Activated CD4-positive, alpha-beta T cell treated with anti-CD3 and anti-CD28 coated beads for 48 hours (primary cell): Measurements from ENCODE around the gene SRPK2.
A peak's percentile ranks its signal among the peaks of the same experiment; 100 is the strongest.

ENCODE experiments used
- DNase-seq: peaks from one replicate; pipeline ENCODE4 v3.0.0-alpha.2; 2020

SRPK2 gene

GRCh38 chr7:105178928-105179541 lies 209.7 kb downstream of the SRPK2 start:
- DNase-seq: no peak

GRCh38 chr7:105178177-105178576 lies 210.5 kb downstream of the SRPK2 start:
- no peak for DNase-seq

- DNase-seq: no peak
Measured at GRCh38 chr7:105177026-105177425, 211.7 kb downstream of the SRPK2 start.

DNA sequence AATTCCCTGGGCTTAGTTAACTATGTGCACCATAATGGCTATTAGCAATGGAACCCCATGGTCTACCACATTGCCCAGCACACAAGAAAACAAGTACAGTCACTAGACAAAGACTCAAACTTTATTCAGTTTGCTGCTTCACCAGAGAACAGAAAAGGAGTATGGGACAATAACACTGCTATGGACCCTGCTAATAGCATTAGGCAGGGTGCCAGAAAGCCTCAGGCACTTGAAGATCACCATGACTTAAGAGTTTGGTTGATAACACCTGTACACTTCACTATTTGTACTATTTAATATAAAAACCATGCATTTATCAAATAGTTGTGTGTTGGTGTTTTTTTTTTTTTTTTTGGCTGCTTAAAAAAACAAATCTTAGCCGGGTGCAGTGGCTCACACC lies 215.1 kb downstream of the SRPK2 start:
- DNase-seq: no peak

DNA sequence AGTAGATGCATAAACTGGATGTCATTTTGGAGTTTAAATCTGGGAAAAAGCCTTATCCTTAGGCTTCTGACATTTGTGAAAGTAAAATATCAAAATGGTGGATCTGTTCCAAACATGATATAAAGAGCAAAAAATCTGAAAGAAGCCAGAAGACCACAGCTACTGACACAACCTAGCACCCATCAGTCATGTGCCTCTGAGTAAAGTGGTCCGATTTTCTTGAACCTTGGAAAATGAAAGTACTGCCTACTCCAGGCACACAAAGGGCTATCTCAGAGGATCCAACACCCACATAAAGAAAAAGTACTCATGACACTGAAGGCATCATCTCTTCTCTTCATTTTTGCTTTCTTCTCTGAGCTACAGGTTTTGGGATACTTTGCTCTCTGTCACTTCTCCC lies 224.0 kb downstream of the SRPK2 start:
- no peak for DNase-seq

GRCh38 chr7:105163718-105164117 lies 225.0 kb downstream of the SRPK2 start:
- DNase-seq: no peak

GRCh38 chr7:105161366-105161765 lies 227.4 kb downstream of the SRPK2 start:
- no peak for DNase-seq

- no peak for DNase-seq
Measured at GRCh38 chr7:105157278-105157677, 231.4 kb downstream of the SRPK2 start.

GRCh38 chr7:105156731-105157130 lies 232.0 kb downstream of the SRPK2 start:
- DNase-seq: no peak

DNA sequence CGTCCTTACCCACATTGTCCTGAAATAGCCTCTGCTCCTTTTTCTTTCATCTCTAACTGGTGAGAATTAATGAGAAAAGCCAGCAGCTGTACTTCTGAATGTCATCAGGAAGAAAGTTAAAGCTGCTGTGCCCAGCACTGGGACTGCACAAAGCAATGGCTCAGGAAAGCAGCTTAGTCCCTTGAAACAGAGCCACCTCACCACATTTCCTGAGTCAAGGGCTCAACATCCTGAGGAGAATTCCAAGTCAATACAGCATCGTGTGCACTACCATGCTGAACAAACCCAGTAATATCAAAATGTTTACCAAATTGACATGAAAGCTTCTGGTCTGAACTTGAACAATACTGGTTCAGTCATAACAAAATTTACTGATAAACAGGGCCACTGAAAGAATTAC lies 234.6 kb downstream of the SRPK2 start:
- DNase-seq: no peak

- DNase-seq: no peak
Measured at GRCh38 chr7:105153531-105153930, 235.2 kb downstream of the SRPK2 start.

GRCh38 chr7:105151152-105151551 lies 237.6 kb downstream of the SRPK2 start:
- DNase-seq: no peak

DNA sequence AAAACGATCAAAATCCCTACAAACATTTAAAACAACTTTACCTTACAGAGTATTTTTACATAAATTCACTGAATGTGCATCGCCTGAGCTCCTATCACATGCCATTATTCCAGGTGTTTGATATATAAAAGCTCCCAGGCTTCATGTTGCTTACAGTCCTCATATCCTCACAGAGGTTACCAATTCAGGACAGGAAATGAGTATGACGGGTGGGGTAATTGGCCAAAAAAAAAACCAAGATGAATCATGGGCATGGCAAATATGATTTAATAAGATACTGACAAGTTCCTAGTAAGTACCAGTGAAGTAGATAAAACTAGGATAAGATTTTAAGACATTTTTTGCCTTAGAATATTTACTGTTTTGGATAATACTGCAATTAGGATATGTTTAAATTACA lies 238.9 kb downstream of the SRPK2 start:
- no peak for DNase-seq

GRCh38 chr7:105141068-105141467 lies 247.7 kb downstream of the SRPK2 start:
- DNase-seq: no peak

DNA sequence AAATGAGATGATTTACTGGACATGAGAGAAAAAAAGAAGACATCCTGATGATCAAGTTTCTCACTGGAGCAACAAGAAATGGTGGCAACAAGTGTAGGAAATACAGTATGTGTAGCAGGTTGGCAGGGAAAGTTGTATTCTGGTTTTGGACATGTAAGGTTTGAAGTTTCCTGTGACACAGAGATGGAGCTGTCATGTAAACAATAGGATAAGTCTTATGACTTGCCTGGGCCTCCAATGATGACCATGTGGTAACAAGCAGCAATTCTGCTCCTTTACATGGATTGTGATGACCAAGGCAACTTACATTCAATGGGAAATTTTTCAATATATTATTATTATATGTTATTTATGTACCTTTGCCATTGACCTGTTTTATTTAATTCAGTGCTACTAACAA lies 249.3 kb downstream of the SRPK2 start:
- DNase-seq: no peak

GRCh38 chr7:105137898-105138297 lies 250.8 kb downstream of the SRPK2 start:
- no peak for DNase-seq

- no peak for DNase-seq
Measured at GRCh38 chr7:105136221-105136620, 252.5 kb downstream of the SRPK2 start.

- DNase-seq: no peak
Measured at GRCh38 chr7:105133986-105134655, 254.6 kb downstream of the SRPK2 start.

GRCh38 chr7:105133358-105133757 lies 255.4 kb downstream of the SRPK2 start:
- no peak for DNase-seq

DNA sequence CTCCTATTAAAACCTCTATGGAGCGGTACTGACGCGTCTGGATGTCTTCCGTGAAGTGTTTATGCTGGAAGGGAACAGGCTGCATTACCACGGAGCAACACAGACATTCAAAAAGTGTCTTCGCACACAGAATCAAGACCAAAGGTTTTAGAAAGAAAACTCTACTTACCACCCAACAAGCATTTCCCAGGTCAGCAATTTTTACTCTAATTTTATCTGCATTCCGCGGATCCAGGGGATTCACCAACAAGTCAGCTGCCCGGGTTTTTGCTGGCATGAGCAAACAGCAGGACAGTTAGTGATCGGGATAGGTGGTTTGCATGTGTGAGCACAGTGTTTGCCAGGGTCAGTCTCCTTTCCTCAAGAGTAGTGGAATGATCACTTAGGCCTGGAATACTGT lies 255.9 kb downstream of the SRPK2 start:
- no peak for DNase-seq

- no peak for DNase-seq
Measured at GRCh38 chr7:105132335-105132734, 256.4 kb downstream of the SRPK2 start.

GRCh38 chr7:105131890-105132289 lies 256.8 kb downstream of the SRPK2 start:
- peak; percentile 32 for DNase-seq

- no peak for DNase-seq
Measured at GRCh38 chr7:105131033-105131656, 257.6 kb downstream of the SRPK2 start.

DNA sequence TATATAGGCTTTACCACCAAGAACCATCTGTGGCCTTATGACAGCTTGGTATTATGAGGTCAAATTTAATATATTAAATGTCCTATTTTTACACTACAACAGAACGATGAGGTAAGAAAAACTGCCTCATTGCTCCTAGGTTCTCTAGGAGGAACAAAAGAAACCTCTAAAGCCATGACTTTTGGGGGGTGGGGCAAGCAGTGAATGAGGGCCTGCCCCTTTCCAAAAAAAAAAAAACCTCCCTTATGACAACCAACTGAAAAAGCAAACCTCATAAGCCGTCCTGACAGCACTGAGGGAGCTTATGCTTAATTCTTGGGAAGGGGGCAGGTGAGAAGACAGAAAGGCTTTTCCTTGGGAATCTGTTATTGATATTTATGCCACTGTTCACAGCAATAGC lies 258.1 kb downstream of the SRPK2 start:
- DNase-seq: no peak

- no peak for DNase-seq
Measured at GRCh38 chr7:105130048-105130447, 258.7 kb downstream of the SRPK2 start.
